ENCODE results near the gene PCDHB12.

DNA sequence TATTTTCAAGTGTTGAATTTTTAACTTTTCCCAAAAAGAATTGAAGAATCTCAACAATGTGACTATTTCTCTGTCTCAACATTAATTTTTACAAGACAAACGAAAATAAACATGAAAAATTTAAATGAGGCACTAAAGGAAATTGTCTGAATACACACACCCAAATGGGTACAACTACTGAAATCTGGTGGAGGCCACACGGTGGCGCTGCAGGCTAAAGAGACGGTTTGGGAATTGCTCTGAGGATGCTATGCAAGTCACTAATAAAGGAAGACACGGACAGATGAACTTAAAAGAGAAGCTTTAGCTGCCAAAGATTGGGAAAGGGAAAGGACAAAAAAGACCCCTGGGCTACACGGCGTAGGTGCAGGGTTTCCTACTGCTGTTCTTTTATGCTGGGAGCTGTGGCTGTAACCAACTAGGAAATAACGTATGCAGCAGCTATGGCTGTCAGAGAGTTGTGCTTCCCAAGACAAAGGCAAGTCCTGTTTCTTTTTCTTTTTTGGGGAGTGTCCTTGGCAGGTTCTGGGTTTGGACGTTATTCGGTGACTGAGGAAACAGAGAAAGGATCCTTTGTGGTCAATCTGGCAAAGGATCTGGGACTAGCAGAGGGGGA lies 16.3 kb upstream of the PCDHB12 start, which contains the start of gene PCDHB10:
- TF ChIP-seq, protein P1, sequence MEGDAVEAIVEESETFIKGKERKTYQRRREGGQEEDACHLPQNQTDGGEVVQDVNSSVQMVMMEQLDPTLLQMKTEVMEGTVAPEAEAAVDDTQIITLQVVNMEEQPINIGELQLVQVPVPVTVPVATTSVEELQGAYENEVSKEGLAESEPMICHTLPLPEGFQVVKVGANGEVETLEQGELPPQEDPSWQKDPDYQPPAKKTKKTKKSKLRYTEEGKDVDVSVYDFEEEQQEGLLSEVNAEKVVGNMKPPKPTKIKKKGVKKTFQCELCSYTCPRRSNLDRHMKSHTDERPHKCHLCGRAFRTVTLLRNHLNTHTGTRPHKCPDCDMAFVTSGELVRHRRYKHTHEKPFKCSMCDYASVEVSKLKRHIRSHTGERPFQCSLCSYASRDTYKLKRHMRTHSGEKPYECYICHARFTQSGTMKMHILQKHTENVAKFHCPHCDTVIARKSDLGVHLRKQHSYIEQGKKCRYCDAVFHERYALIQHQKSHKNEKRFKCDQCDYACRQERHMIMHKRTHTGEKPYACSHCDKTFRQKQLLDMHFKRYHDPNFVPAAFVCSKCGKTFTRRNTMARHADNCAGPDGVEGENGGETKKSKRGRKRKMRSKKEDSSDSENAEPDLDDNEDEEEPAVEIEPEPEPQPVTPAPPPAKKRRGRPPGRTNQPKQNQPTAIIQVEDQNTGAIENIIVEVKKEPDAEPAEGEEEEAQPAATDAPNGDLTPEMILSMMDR (conservative IDR thresholded peaks at IDR 0.05) = peak; percentile 85
- no peak for TF ChIP-seq ZFX (IDR thresholded peaks at IDR 0.05)
